Tibial nerve (tissue), 4 donors: ENCODE data around the gene PIGS.

ENCODE experiments used
- EP300 ChIP-seq, 2 donors: sonication (generic); formaldehyde crosslinking; IDR thresholded peaks; one replicate each; pipeline ENCODE4 v1.6.1; 2017; ENCODE audit warnings: antibody characterized with exemption in 2 of 2, mild to moderate bottlenecking in 1 of 2
- POLR2A ChIP-seq, 2 donors: fragments of 450-650 bp; IDR thresholded peaks; one replicate each; pipeline ENCODE4 v1.6.1; 2017; ENCODE audit warnings: antibody characterized with exemption in 2 of 2, mild to moderate bottlenecking in 2 of 2, moderate library complexity in 2 of 2
- TF ChIP-seq, protein P1 (sequence below), 5 experiments: fragments of 200-600 bp in 3 of 5; fragments of 450-650 bp in 2 of 5; sonication (generic) in 3 of 5; IDR thresholded peaks; one replicate each; pipeline ENCODE4 v1.5.1; 2016 to 2019; ENCODE audit warnings: antibody characterized with exemption in 5 of 5, mild to moderate bottlenecking in 3 of 5, moderate library complexity in 2 of 5

DNA sequence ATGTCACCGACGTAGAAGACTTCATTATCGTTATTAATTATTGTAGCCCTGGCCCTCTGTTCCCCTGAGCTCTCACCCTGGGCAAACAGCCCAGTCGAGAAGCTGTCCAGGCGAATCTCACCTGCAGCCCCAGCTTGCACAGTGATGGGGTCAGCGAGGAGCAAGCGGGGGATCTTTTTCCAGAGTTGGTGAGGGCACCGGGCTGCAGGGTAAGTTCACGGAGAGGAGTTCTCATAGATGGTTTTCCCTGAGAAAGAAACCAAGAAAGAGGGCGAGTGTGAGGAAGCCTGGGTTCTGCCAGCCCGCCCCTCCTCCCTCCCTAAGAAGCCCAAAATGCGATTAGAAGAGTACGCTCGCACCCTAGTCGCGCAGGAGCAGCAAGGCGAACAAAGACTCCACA, 27.1 kb upstream of the PIGS start:
- TF ChIP-seq POLR2A (IDR thresholded peaks at IDR 0.05) (no peak), EP300 (IDR thresholded peaks at IDR 0.05) (no peak)
- TF ChIP-seq, protein P1, sequence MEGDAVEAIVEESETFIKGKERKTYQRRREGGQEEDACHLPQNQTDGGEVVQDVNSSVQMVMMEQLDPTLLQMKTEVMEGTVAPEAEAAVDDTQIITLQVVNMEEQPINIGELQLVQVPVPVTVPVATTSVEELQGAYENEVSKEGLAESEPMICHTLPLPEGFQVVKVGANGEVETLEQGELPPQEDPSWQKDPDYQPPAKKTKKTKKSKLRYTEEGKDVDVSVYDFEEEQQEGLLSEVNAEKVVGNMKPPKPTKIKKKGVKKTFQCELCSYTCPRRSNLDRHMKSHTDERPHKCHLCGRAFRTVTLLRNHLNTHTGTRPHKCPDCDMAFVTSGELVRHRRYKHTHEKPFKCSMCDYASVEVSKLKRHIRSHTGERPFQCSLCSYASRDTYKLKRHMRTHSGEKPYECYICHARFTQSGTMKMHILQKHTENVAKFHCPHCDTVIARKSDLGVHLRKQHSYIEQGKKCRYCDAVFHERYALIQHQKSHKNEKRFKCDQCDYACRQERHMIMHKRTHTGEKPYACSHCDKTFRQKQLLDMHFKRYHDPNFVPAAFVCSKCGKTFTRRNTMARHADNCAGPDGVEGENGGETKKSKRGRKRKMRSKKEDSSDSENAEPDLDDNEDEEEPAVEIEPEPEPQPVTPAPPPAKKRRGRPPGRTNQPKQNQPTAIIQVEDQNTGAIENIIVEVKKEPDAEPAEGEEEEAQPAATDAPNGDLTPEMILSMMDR (IDR thresholded peaks at IDR 0.05): no peak
